HG03565 (cell line): ENCODE data around the gene UGT8.
"Not testable (repeated sequence)": the region's sequence is repeated elsewhere in the genome, so short reads cannot be mapped to it uniquely, and the experiment has no call there.

Experiments
- ATAC-seq: cut with Tn5 transposase; IDR thresholded peaks from one replicate; pipeline ENCODE4 v1.9.1; 2021; ENCODE audit warnings: mild to moderate bottlenecking, moderate library complexity; ENCODE audit not compliant: unreplicated experiment

The UGT8 gene

GRCh38 chr4:114603497-114603896, 4.9 kb downstream of the UGT8 start:
- peak; percentile 89 for ATAC-seq

GRCh38 chr4:114606245-114606644, 7.6 kb downstream of the UGT8 start:
- no peak for ATAC-seq

GRCh38 chr4:114607056-114607455, 8.4 kb downstream of the UGT8 start:
- no peak for ATAC-seq

GRCh38 chr4:114613560-114613959, 15.0 kb downstream of the UGT8 start:
- no peak for ATAC-seq

GRCh38 chr4:114615435-114615834, 16.8 kb downstream of the UGT8 start:
- no peak for ATAC-seq

- ATAC-seq, result not testable (repeated sequence)
Measured at GRCh38 chr4:114616036-114616435, 17.4 kb downstream of the UGT8 start.

- ATAC-seq, result no peak
Measured at GRCh38 chr4:114626196-114626595, 27.6 kb downstream of the UGT8 start.

- ATAC-seq, result no peak
Measured at GRCh38 chr4:114636192-114636935, 37.8 kb downstream of the UGT8 start.

- no peak for ATAC-seq
Measured at GRCh38 chr4:114642173-114642780, 43.7 kb downstream of the UGT8 start.

DNA sequence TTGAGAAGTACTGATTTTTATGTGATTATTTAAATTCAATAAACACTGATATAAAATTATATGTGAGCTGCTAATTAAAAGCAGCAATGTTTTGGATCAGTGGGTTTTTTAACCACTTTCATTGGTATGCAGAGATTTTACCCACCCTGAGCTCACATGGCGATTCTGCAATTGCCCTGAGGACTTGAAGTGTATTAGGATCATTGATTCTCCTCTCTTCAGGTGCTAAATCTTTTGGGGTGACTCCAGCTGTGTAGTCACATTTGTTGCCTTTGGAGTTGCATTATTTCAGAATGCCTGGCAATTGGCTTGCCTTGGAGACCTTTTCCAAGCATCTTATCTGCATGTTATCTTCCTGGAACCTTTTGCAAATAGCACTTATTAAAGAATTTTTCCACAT, 51.3 kb downstream of the UGT8 start:
- ATAC-seq, result no peak

- ATAC-seq, result no peak
Measured at GRCh38 chr4:114653675-114654074, 55.1 kb downstream of the UGT8 start.

- ATAC-seq, result no peak
Measured at GRCh38 chr4:114654592-114654991, 56.0 kb downstream of the UGT8 start.

- ATAC-seq, result no peak
Measured at GRCh38 chr4:114658179-114658578, 59.6 kb downstream of the UGT8 start.

DNA sequence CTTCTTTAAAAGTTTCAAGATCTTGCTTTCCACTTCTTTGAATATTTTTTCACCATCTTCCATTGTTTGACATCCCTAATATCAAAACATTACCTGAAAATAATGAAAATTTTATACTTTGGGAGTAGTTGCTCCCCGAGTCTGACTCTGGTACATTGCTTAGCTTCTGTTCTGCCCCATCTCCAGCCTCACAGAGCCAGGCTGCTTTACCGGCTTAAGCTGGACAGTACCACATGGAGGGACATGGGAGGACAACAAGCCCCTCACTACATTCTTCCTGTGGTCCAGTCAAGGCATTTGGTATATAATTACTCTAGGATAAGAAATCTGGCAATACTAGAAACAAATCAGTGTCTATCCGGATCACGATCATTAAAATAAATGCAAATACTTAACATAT, 60.2 kb downstream of the UGT8 start:
- ATAC-seq, result no peak

DNA sequence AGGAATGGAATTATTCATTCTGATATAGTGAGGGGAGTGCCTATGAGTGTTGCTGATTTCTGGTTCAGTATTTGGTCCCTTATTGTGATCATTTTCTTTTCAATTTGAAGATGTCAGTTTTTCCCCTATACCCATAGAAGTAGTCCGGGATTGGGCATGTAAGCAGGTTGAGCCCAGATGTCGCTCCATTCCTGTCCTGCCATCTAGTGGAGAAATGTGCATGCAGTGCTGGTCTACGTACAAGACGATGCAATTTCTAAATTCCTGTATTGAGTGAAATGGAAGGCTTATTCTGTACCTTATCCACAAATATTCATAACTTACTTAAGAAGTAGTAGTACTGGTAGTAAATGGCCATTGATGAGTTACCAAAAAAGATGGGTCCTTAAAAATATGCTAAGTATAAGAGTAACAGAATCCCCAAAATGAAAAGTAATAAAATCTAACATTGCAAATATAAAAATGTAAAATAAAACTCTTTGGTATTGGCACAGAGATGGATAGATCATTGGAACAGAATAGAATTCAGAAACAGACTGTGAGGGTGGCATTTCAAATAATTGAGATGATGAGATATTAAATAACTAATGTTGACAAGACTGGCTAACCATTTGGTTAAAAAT, 60.9 kb downstream of the UGT8 start:
- peak; percentile 97 for ATAC-seq

DNA sequence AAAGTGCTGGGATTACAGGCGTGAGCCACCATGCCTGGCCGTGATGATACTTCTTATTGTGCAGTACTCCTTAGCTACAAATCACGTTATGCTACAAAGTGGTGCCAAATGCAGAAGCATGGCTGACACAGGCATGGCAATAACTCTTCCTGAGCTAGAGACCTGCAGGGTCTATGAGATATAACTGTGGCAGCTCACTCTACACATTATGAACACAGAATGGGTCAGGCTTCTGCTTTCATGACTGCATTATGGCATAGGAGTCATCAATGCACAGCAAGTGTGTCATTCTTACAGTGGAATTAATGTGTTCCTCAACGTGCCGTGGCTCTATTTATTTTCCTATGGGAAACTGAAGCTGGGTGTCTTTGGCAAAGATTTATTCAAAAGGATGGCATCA, 64.5 kb downstream of the UGT8 start:
- ATAC-seq, result no peak

DNA sequence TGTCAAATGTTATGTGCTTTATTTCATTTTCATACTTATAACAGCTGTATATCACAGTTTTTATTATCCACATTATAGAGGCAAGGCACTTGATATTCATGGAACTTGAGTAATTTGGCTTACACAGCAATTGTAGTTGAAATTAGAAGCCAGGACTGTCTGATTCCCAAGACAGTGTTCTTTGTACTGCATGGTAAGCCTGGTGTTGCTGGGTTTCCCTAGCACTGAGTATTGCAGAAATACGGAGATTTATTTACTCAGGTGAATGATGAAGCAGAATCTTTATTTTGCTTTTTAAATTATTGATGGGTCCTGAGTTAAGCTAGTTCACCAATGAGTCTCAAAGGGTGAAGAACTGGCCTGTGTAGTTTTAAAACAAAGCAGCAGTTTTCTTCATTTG, 70.0 kb downstream of the UGT8 start:
- no peak for ATAC-seq

GRCh38 chr4:114670733-114671132, 72.1 kb downstream of the UGT8 start:
- ATAC-seq, result peak; percentile 67

- no peak for ATAC-seq
Measured at GRCh38 chr4:114673306-114673705, 74.7 kb downstream of the UGT8 start.

DNA sequence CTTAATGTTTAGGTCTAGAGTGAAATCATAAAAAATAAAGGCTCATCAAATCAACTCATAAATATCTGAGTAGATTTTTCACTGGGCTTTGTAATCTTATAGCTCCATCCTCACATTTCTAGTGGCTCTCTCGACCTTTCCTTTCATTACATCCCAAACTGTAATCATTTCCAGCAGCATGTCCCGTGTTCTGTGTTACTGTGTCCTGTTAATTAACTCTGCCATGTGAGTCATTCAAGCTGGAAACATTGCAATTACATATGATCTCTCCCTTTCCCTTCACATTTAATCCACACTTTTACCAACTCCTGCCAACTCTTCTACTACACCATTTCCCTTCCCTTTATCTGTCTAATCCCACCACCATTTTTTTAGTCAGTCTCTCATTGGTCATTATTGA, 75.5 kb downstream of the UGT8 start:
- ATAC-seq, result no peak

GRCh38 chr4:114677346-114677979, 78.9 kb downstream of the UGT8 start:
- ATAC-seq, result no peak

- no peak for ATAC-seq
Measured at GRCh38 chr4:114684462-114684861, 85.9 kb downstream of the UGT8 start.
